IMR-90 (cell line): Measurements from ENCODE around the gene ADCY9. TPM values are rescaled to one million over a fixed set of nuclear protein-coding genes. Genes with fewer than 3 reads are reported as not detected.

Experiments
- ATAC-seq: fragments of 200-7000 bp; cut with Tn5 transposase; 2 replicates; pipeline ENCODE4 v1.9.1; 2020; ENCODE audit warnings: low read depth, mild to moderate bottlenecking, moderate library complexity
- BruUV-seq: library from RNA; stranded (reverse); fragments of 400-500 nt; replicated peaks from 2 replicates; lab custom pipeline; 2021; lab: Mats Ljungman, UMichigan
- CTCF ChIA-PET: fragments of 300-600 bp; formaldehyde crosslinking; extraction: SDS; loops from one replicate; lab custom pipeline; 2021; ENCODE audit warnings: antibody characterized with exemption; lab: Yijun Ruan, JAX
- POLR2A ChIA-PET: fragments of 300-600 bp; sonication (Branson Sonifier 250); formaldehyde crosslinking; loops from one replicate; lab custom pipeline; 2022; ENCODE audit warnings: antibody characterized with exemption; ENCODE audit not compliant: unreplicated experiment; lab: Charles Lee
- DNase-seq: peaks from one replicate; pipeline ENCODE4 v3.0.0; 2013
- H2AFZ ChIP-seq: replicated peaks from 2 replicates; pipeline ENCODE3; 2013; ENCODE audit warnings: low read length, mild to moderate bottlenecking; ENCODE audit not compliant: poor library complexity
- H2AK5ac ChIP-seq: 2 replicates; pipeline ENCODE4 v1.6.1; 2013; ENCODE audit warnings: low read depth, low read length, inconsistent platforms
- H2AK9ac ChIP-seq: replicated peaks from 2 replicates; pipeline ENCODE3; 2013; ENCODE audit warnings: mild to moderate bottlenecking, low read depth, low read length, moderate library complexity; ENCODE audit not compliant: poor library complexity
- H2BK120ac ChIP-seq: 2 replicates; pipeline ENCODE4 v1.6.1; 2013; ENCODE audit warnings: low read depth, low read length, inconsistent platforms
- H2BK15ac ChIP-seq: 3 replicates; pipeline ENCODE4 v1.6.1; 2013; ENCODE audit warnings: low read depth, low read length, inconsistent platforms
- H2BK20ac ChIP-seq: 2 replicates; pipeline ENCODE4 v1.6.1; 2013; ENCODE audit warnings: low read depth, mild to moderate bottlenecking, inconsistent platforms, low read length, moderate library complexity
- H2BK5ac ChIP-seq: 2 replicates; pipeline ENCODE4 v1.6.1; 2013; ENCODE audit warnings: mild to moderate bottlenecking, low read depth, low read length, inconsistent platforms; ENCODE audit not compliant: poor library complexity, severe bottlenecking
- H3K14ac ChIP-seq: replicated peaks from 2 replicates; pipeline ENCODE4 v1.6.1; 2013; ENCODE audit warnings: low read depth, low read length, inconsistent platforms
- H3K18ac ChIP-seq: 2 replicates; pipeline ENCODE4 v1.6.1; 2013; ENCODE audit warnings: low read depth, low read length, control low read depth
- H3K23ac ChIP-seq: 2 replicates; pipeline ENCODE4 v1.6.1; 2013; ENCODE audit warnings: low read depth, low read length, inconsistent platforms
- H3K27ac ChIP-seq: 2 replicates; pipeline ENCODE4 v1.5.1; 2013; ENCODE audit warnings: mild to moderate bottlenecking, control low read depth, low read length; ENCODE audit not compliant: insufficient read depth
- H3K27me3 ChIP-seq: 2 replicates; pipeline ENCODE4 v1.6.1; 2013; ENCODE audit warnings: low read length; ENCODE audit not compliant: control insufficient read depth, insufficient read depth
- H3K36me3 ChIP-seq: 2 replicates; pipeline ENCODE4 v1.6.1; 2013; ENCODE audit warnings: low read length, mixed read lengths; ENCODE audit not compliant: control insufficient read depth, insufficient read depth
- H3K4ac ChIP-seq: 2 replicates; pipeline ENCODE4 v1.6.1; 2013; ENCODE audit warnings: low read depth, low read length, inconsistent platforms
- H3K4me1 ChIP-seq: 2 replicates; pipeline ENCODE4 v1.6.1; 2013; ENCODE audit warnings: low read length, mixed read lengths; ENCODE audit not compliant: control insufficient read depth, insufficient read depth
- H3K4me2 ChIP-seq: 2 replicates; pipeline ENCODE4 v1.6.1; 2013; ENCODE audit warnings: low read depth, mild to moderate bottlenecking, control low read depth, low read length, moderate library complexity
- H3K4me3 ChIP-seq: 2 replicates; pipeline ENCODE4 v1.5.1; 2013; ENCODE audit warnings: low read depth, mild to moderate bottlenecking, control low read depth, low read length, moderate library complexity; ENCODE audit not compliant: insufficient read depth
- H3K56ac ChIP-seq: 2 replicates; pipeline ENCODE4 v1.6.1; 2013; ENCODE audit warnings: low read length, inconsistent platforms; ENCODE audit not compliant: insufficient read depth; ENCODE audit errors: extremely low read depth
- H3K79me1 ChIP-seq, 2 experiments: 2 replicates each; pipeline ENCODE4 v1.6.1; 2013; ENCODE audit warnings: low read length in 2 of 2, inconsistent platforms in 1 of 2, low read depth in 1 of 2
- H3K9ac ChIP-seq: 2 replicates; pipeline ENCODE4 v1.6.1; 2013; ENCODE audit warnings: low read depth, low read length, control low read depth
- H3K9me1 ChIP-seq: 2 replicates; pipeline ENCODE4 v1.6.1; 2013; ENCODE audit warnings: low read length, inconsistent platforms; ENCODE audit not compliant: insufficient read depth
- H3K9me3 ChIP-seq: 2 replicates; pipeline ENCODE4 v1.6.1; 2013; ENCODE audit warnings: low read length; ENCODE audit not compliant: control insufficient read depth, insufficient read depth
- H4K20me1 ChIP-seq: 2 replicates; pipeline ENCODE4 v1.6.1; 2013; ENCODE audit warnings: low read length, inconsistent platforms; ENCODE audit not compliant: insufficient read depth
- H4K5ac ChIP-seq: 2 replicates; pipeline ENCODE4 v1.6.1; 2013; ENCODE audit warnings: mild to moderate bottlenecking, low read depth, low read length, control low read depth
- H4K8ac ChIP-seq, 2 experiments: 2 replicates each; pipeline ENCODE4 v1.6.1; 2013; ENCODE audit warnings: low read depth in 2 of 2, low read length in 2 of 2, control low read depth in 1 of 2, inconsistent platforms in 1 of 2
- H4K91ac ChIP-seq: 2 replicates; pipeline ENCODE4 v1.6.1; 2013; ENCODE audit warnings: low read depth, low read length, inconsistent platforms; ENCODE audit not compliant: insufficient read depth
- BHLHE40 ChIP-seq: fragments of 150-350 bp; IDR thresholded peaks from 2 replicates; pipeline ENCODE4 v1.6.1; 2016; ENCODE audit warnings: mild to moderate bottlenecking, low read depth, low read length
- CEBPB ChIP-seq: IDR thresholded peaks from 2 replicates; pipeline ENCODE4 v1.6.1; 2012; ENCODE audit warnings: low read depth, low read length, improper control_type of control experiment
- FOS ChIP-seq: fragments of 150-350 bp; IDR thresholded peaks from 2 replicates; pipeline ENCODE4 v1.6.1; 2016; ENCODE audit warnings: low read depth, low read length
- MAFK ChIP-seq: IDR thresholded peaks from 2 replicates; pipeline ENCODE4 v1.6.1; 2012; ENCODE audit warnings: low read depth, low read length, improper control_type of control experiment
- MAZ ChIP-seq: IDR thresholded peaks from 2 replicates; pipeline ENCODE4 v1.6.1; 2012; ENCODE audit warnings: low read depth, mild to moderate bottlenecking, low read length, improper control_type of control experiment, moderate library complexity, borderline replicate concordance
- MXI1 ChIP-seq: IDR thresholded peaks from 2 replicates; pipeline ENCODE4 v1.6.1; 2012; ENCODE audit warnings: low read depth, mild to moderate bottlenecking, low read length, moderate library complexity, borderline replicate concordance
- NFE2L2 ChIP-seq: fragments of 150-350 bp; IDR thresholded peaks from 2 replicates; pipeline ENCODE4 v1.6.1; 2016; ENCODE audit warnings: low read depth, mild to moderate bottlenecking, low read length
- POLR2A ChIP-seq: IDR thresholded peaks from 2 replicates; pipeline ENCODE4 v1.6.1; 2012; ENCODE audit warnings: mild to moderate bottlenecking, low read depth, low read length
- RAD21 ChIP-seq: IDR thresholded peaks from 2 replicates; pipeline ENCODE4 v1.6.1; 2012; ENCODE audit warnings: low read length, improper control_type of control experiment
- RCOR1 ChIP-seq: IDR thresholded peaks from 2 replicates; pipeline ENCODE4 v1.6.1; 2012; ENCODE audit warnings: mild to moderate bottlenecking, low read length, improper control_type of control experiment; ENCODE audit not compliant: insufficient replicate concordance
- RFX5 ChIP-seq: IDR thresholded peaks from 2 replicates; pipeline ENCODE4 v1.8.0; 2012; ENCODE audit warnings: low read depth, mild to moderate bottlenecking, low read length, moderate library complexity
- SMC3 ChIP-seq: fragments of 150-350 bp; IDR thresholded peaks from 2 replicates; pipeline ENCODE4 v1.6.1; 2016; ENCODE audit warnings: low read depth, mild to moderate bottlenecking, antibody characterized with exemption, low read length, moderate library complexity
- USF2 ChIP-seq: fragments of 150-350 bp; IDR thresholded peaks from 2 replicates; pipeline ENCODE4 v1.6.1; 2017; ENCODE audit warnings: mild to moderate bottlenecking, antibody characterized with exemption, low read length, low read depth
- WGBS, 2 experiments: methylation state at CpG; one replicate each; pipeline versions ENCODE4 v1.1.5 to v1.1.7; 2013; ENCODE audit warnings: missing lambda C conversion rate in 2 of 2; ENCODE audit not compliant: insufficient read length in 1 of 2; ENCODE audit errors: extremely low coverage in 2 of 2; 5-methylcytosine and 5-hydroxymethylcytosine counted together
- dilution Hi-C: fragments of 300-500 bp; cut with HindIII; formaldehyde crosslinking; loops from one replicate; pipeline ENCODE4 v1.14.3; 2018; ENCODE audit warnings: low sequenced_read_pairs; ENCODE audit not compliant: unreplicated experiment
- in situ Hi-C: fragments of 300-500 bp; cut with MboI; formaldehyde crosslinking; loops from 3 replicates; pipeline ENCODE4 v1.14.3; 2019; ENCODE audit warnings: low sequenced_read_pairs, inconsistent platforms, mixed read lengths
- intact Hi-C: fragments of 100-400 bp; cut with micrococcal nuclease; formaldehyde crosslinking; loops from 2 replicates; pipeline ENCODE4 v1.10.0; 2022
- polyA plus RNA-seq, 3 experiments: library from polyadenylated mRNA; depleted of rRNA; stranded (reverse); fragments of >200 nt; gene quantifications; 2 replicates each; pipeline ENCODE4 v1.2.3, GENCODE V29; 2012; ENCODE audit warnings: low replicate concordance in 1 of 3
- total RNA-seq: library from RNA; depleted of rRNA; stranded (reverse); fragments of >200 nt; gene quantifications from 2 replicates; pipeline ENCODE4 v1.2.3, GENCODE V29; 2012
- TF ChIP-seq, protein P1 (sequence below): fragments of 150-350 bp; IDR thresholded peaks from 2 replicates; pipeline ENCODE4 v1.6.1; 2016; ENCODE audit warnings: low read depth, mild to moderate bottlenecking, low read length, moderate library complexity, borderline replicate concordance

ADCY9 gene
- total and polyA plus RNA-seq, 2 of the 4 experiments (the other 2 are of a cell fraction), result 5.4 to 12.5 TPM

DNA sequence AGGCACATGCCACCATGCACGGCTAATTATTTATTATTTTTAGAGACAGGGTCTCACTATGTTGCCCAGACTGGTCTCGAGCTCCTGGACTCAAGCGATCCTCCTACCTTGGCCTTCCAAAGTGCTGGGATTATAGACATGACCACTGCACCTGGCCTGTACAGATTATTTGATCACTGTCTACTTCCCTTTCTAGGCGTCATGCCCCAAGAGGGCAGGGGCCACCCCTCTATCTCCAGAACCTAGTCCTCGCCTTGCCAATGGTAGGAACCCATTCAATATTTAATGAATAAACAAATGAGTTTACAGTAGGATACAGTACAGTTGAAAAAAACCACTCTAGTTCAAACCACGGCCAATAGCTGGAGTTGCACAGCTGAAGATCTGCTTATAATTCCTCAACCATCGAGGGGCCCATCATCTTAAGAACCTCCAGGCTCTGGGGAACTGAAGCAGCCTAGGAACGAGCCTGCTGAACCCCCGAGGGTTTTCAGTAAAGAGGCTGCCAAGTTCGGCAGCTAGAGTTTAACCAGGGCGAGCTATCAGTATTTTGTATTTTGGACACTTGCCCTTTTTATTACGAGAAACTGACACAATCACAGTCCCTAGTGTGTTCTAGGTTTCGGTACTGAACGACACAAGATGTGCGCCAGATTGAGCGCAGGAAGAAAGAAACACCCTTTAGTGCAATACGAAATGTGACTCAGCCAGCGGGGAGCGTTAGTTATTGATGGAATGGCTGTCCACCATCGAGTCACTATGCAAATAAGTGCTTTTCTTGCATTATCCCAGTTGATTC lies 14.6 kb downstream of the ADCY9 start:
- Histone ChIP-seq H3K79me1 (peaks cover 21 to 85% of the 10 kb centered on the region in 2 experiments), H4K91ac (no peak overlapping the region), H3K9me3 (no peaks in the 10 kb centered on the region), H3K9me1 (peaks cover 12% of the 10 kb centered on the region), H2BK5ac (no peak overlapping the region), H3K23ac (no peak overlapping the region), H4K20me1 (peaks cover 33% of the 10 kb centered on the region; the same call in 1 of the 2 replicates), H3K4me2 (no peak overlapping the region), H4K5ac (no peak overlapping the region), H3K18ac (no peak overlapping the region), H2AK9ac (no peak overlapping the region), H3K4me1 (peaks cover 7% of the 10 kb centered on the region), H3K4me3 (no peak overlapping the region), H3K4ac (no peak overlapping the region), H3K27ac (no peak overlapping the region), H2BK20ac (no peak overlapping the region), H2AFZ (no peak overlapping the region), H3K27me3 (no peaks in the 10 kb centered on the region), H3K56ac (no peak overlapping the region), H2AK5ac (peak overlapping the region; percentile 92; the same call in 1 of the 2 replicates), H3K36me3 (peaks cover 6% of the 10 kb centered on the region; the same call in 1 of the 2 replicates), H3K14ac (no peak overlapping the region), H4K8ac (no peak overlapping the region), H2BK120ac (no peak overlapping the region), H2BK15ac (no peak overlapping the region), H3K9ac (no peak overlapping the region)
- no peak for DNase-seq
- POLR2A ChIA-PET, result interaction anchor here (0.5 kb wide), 1 partner anchor 11 kb away, joined by 3 read pairs; no protein-coding TSS in a partner anchor
- 79% methylated on average over 5 of the region's 20 CpGs; no CpG with 5 or more reads in 1 of the 2 experiments for WGBS, 2 experiments
- intact Hi-C loops (no loop called here), dilution Hi-C loops (no loop called here), in situ Hi-C loops (no loop called here)
- CTCF ChIA-PET, result interaction anchor here (0.5 to 0.7 kb wide), 2 partner anchors 8 to 157 kb away, joined by 3 read pairs; no protein-coding TSS in a partner anchor
- no peak for ATAC-seq
- BruUV-seq, result no TSS peak
- TF ChIP-seq NFE2L2 (no peak), RCOR1 (no peak), BHLHE40 (no peak), MAFK (no peak), CEBPB (no peak), FOS (no peak), USF2 (no peak), RFX5 (no peak), RAD21 (no peak), MAZ (no peak), SMC3 (no peak), POLR2A (no peak), MXI1 (no peak)
- TF ChIP-seq, protein P1, sequence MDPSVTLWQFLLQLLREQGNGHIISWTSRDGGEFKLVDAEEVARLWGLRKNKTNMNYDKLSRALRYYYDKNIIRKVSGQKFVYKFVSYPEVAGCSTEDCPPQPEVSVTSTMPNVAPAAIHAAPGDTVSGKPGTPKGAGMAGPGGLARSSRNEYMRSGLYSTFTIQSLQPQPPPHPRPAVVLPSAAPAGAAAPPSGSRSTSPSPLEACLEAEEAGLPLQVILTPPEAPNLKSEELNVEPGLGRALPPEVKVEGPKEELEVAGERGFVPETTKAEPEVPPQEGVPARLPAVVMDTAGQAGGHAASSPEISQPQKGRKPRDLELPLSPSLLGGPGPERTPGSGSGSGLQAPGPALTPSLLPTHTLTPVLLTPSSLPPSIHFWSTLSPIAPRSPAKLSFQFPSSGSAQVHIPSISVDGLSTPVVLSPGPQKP, result no peak
